ENCODE measurements around the gene SMAD6.

Gene SMAD6

GRCh38 chr15:66702035-66702786 is at the start of gene SMAD6:
TSS of gene SMAD6 (plus strand) at chr15:66702236. CDS start at chr15:66703259, 1,023 bp downstream.
- DNase-seq, result peak; percentile 68

GRCh38 chr15:66652806-66653205 is 49.2 kb upstream of the SMAD6 start:
- no peak for DNase-seq

- DNase-seq, result no peak
Measured at GRCh38 chr15:66653398-66653797, 48.6 kb upstream of the SMAD6 start.

GRCh38 chr15:66653852-66654251 is 48.2 kb upstream of the SMAD6 start:
- no peak for DNase-seq

GRCh38 chr15:66654361-66654738 is 47.7 kb upstream of the SMAD6 start:
- no peak for DNase-seq

- peak; percentile 6 for DNase-seq
Measured at GRCh38 chr15:66654739-66655375, 47.2 kb upstream of the SMAD6 start.

- no peak for DNase-seq
Measured at GRCh38 chr15:66655511-66655910, 46.5 kb upstream of the SMAD6 start.

- DNase-seq, result no peak
Measured at GRCh38 chr15:66655997-66656396, 46.0 kb upstream of the SMAD6 start.

GRCh38 chr15:66657185-66658020 is 44.6 kb upstream of the SMAD6 start:
- no peak for DNase-seq

GRCh38 chr15:66658044-66658443 is 44.0 kb upstream of the SMAD6 start:
- DNase-seq, result no peak

- DNase-seq, result no peak
Measured at GRCh38 chr15:66658855-66659254, 43.2 kb upstream of the SMAD6 start.

GRCh38 chr15:66659384-66659783 is 42.7 kb upstream of the SMAD6 start:
- no peak for DNase-seq

- DNase-seq, result no peak
Measured at GRCh38 chr15:66661432-66662096, 40.5 kb upstream of the SMAD6 start.

- no peak for DNase-seq
Measured at GRCh38 chr15:66662522-66662921, 39.5 kb upstream of the SMAD6 start.

- no peak for DNase-seq
Measured at GRCh38 chr15:66663664-66664063, 38.4 kb upstream of the SMAD6 start.

- DNase-seq, result no peak
Measured at GRCh38 chr15:66670175-66670574, 31.9 kb upstream of the SMAD6 start.

GRCh38 chr15:66670762-66671580 is 31.1 kb upstream of the SMAD6 start:
- DNase-seq, result no peak

- no peak for DNase-seq
Measured at GRCh38 chr15:66672867-66673266, 29.2 kb upstream of the SMAD6 start.

- peak; percentile 28 for DNase-seq
Measured at GRCh38 chr15:66673410-66674322, 28.4 kb upstream of the SMAD6 start.

GRCh38 chr15:66674756-66675155 is 27.3 kb upstream of the SMAD6 start:
- no peak for DNase-seq

- DNase-seq, result no peak
Measured at GRCh38 chr15:66675446-66675845, 26.6 kb upstream of the SMAD6 start.

Data from CD4-positive, alpha-beta T cell treated with Interleukin-12 subunit alpha and Interleukin-12 subunit beta, for 1 hour (primary cell).